A549 (cell line): Measurements from ENCODE around the gene TMEM95. TPM values are rescaled to one million over a fixed set of nuclear protein-coding genes. Genes with fewer than 3 reads are reported as not detected.

ENCODE experiments used
- ATAC-seq, 2 experiments: fragments of 200-7000 bp in 1 of 2; fragments of >200 bp in 1 of 2; cut with Nextera tagmentation in 1 of 2; cut with Tn5 transposase in 1 of 2; 3 replicates each; pipeline versions ENCODE4 v1.8.0 to v1.9.1; 2018 to 2020; ENCODE audit warnings: mild to moderate bottlenecking in 1 of 2, moderate library complexity in 1 of 2
- CTCF ChIA-PET: fragments of 300-600 bp; sonication (Branson Sonifier 250); formaldehyde crosslinking; extraction: SDS; loops from one replicate; lab custom pipeline; 2021; ENCODE audit warnings: antibody characterized with exemption, inconsistent platforms; lab: Yijun Ruan, JAX
- POLR2A ChIA-PET: fragments of 350-600 bp; formaldehyde crosslinking; extraction: SDS; loops from one replicate; lab custom pipeline; 2021; ENCODE audit warnings: antibody characterized with exemption, inconsistent platforms; lab: Yijun Ruan, JAX
- DNase-seq, 2 experiments: peaks; one replicate each; pipeline versions ENCODE4 v3.0.0 to v3.0.0-alpha.2; 2011 to 2016; ENCODE audit warnings: low read depth in 1 of 2, low spot score in 1 of 2
- FAIRE-seq: peaks from 2 replicates; lab custom pipeline; 2011; peaks lifted over from hg19 to GRCh38; lab: Jason Lieb, UNC
- H3K27ac ChIP-seq, 2 experiments: fragments of >200 bp; sonication (Bioruptor Twin); formaldehyde crosslinking; 3 replicates each; pipeline ENCODE4 v1.5.1; 2016 to 2017
- H3K4me1 ChIP-seq: fragments of >200 bp; sonication (Bioruptor Twin); formaldehyde crosslinking; 3 replicates; pipeline ENCODE4 v1.6.1; 2016
- H3K4me2 ChIP-seq: fragments of >200 bp; sonication (Bioruptor Twin); formaldehyde crosslinking; 3 replicates; pipeline ENCODE4 v1.6.1; 2016
- H3K4me3 ChIP-seq: fragments of >200 bp; sonication (Bioruptor Twin); formaldehyde crosslinking; 3 replicates; pipeline ENCODE4 v1.5.1; 2016
- H3K9me3 ChIP-seq: fragments of >200 bp; sonication (Bioruptor Twin); formaldehyde crosslinking; 3 replicates; pipeline ENCODE4 v1.6.1; 2016
- ATOH8 ChIP-seq: fragments of 250-450 bp; sonication (Bioruptor Pico); IDR thresholded peaks from 2 replicates; pipeline ENCODE4 v1.5.0; 2020; ENCODE audit warnings: low read depth, mild to moderate bottlenecking, moderate library complexity
- CBX8 ChIP-seq: fragments of 200-600 bp; sonication (generic); IDR thresholded peaks from 2 replicates; pipeline ENCODE4 v1.6.1; 2016
- EHMT2 ChIP-seq: fragments of 200-600 bp; sonication (generic); IDR thresholded peaks from 2 replicates; pipeline ENCODE4 v1.6.1; 2016; ENCODE audit warnings: antibody characterized with exemption, low read depth, mild to moderate bottlenecking, moderate library complexity
- EP300 ChIP-seq, 2 experiments: fragments of >200 bp; sonication (Bioruptor Twin); formaldehyde crosslinking; IDR thresholded peaks; 2 replicates in 1 of 2; 3 replicates in 1 of 2; pipeline ENCODE4 v1.6.1; 2016 to 2017
- FOSB ChIP-seq: fragments of 250-450 bp; sonication (Bioruptor Pico); IDR thresholded peaks from 2 replicates; pipeline ENCODE4 v1.5.0; 2020; ENCODE audit warnings: mild to moderate bottlenecking, moderate library complexity
- FOXS1 ChIP-seq: fragments of 250-450 bp; sonication (Bioruptor Pico); IDR thresholded peaks from 2 replicates; pipeline ENCODE4 v1.5.0; 2020; ENCODE audit warnings: mild to moderate bottlenecking, moderate library complexity
- GATA3 ChIP-seq: IDR thresholded peaks from 2 replicates; pipeline ENCODE4 v1.6.1; 2012; ENCODE audit warnings: borderline replicate concordance
- HES2 ChIP-seq: fragments of >200 bp; sonication (Bioruptor Twin); formaldehyde crosslinking; IDR thresholded peaks from 2 replicates; pipeline ENCODE4 v1.6.1; 2016
- HEYL ChIP-seq: fragments of 250-450 bp; sonication (Bioruptor Pico); IDR thresholded peaks from 2 replicates; pipeline ENCODE4 v1.8.0; 2021; ENCODE audit warnings: mild to moderate bottlenecking, moderate library complexity
- HMGXB4 ChIP-seq: fragments of 250-450 bp; sonication (Bioruptor Pico); IDR thresholded peaks from 2 replicates; pipeline ENCODE4 v1.5.0; 2021; ENCODE audit warnings: mild to moderate bottlenecking, moderate library complexity, borderline replicate concordance
- HOXA7 ChIP-seq: fragments of 250-450 bp; sonication (Bioruptor Pico); IDR thresholded peaks from 2 replicates; pipeline ENCODE4 v1.5.0; 2020; ENCODE audit warnings: mild to moderate bottlenecking, moderate library complexity
- HOXB5 ChIP-seq: fragments of 250-450 bp; sonication (Bioruptor Pico); IDR thresholded peaks from 2 replicates; pipeline ENCODE4 v1.5.0; 2020; ENCODE audit warnings: mild to moderate bottlenecking, moderate library complexity
- JUNB ChIP-seq: fragments of >200 bp; sonication (Bioruptor Twin); formaldehyde crosslinking; IDR thresholded peaks from 2 replicates; pipeline ENCODE4 v1.6.1; 2016
- KDM5A ChIP-seq: fragments of 200-600 bp; sonication (generic); IDR thresholded peaks from 2 replicates; pipeline ENCODE4 v1.6.1; 2016; ENCODE audit warnings: antibody characterized with exemption, mild to moderate bottlenecking
- MAX ChIP-seq: IDR thresholded peaks from 2 replicates; pipeline ENCODE4 v1.6.1; 2012
- MAZ ChIP-seq: fragments of 150-350 bp; IDR thresholded peaks from 2 replicates; pipeline ENCODE4 v1.6.1; 2014; ENCODE audit warnings: antibody characterized with exemption, low read depth, low read length, borderline replicate concordance
- PHF8 ChIP-seq: fragments of 200-600 bp; sonication (generic); IDR thresholded peaks from 2 replicates; pipeline ENCODE4 v1.6.1; 2016; ENCODE audit warnings: low read depth, mild to moderate bottlenecking, antibody characterized with exemption, moderate library complexity, borderline replicate concordance
- RAD21 ChIP-seq, 2 experiments: fragments of >200 bp in 1 of 2; sonication (Bioruptor Twin) in 1 of 2; formaldehyde crosslinking in 1 of 2; IDR thresholded peaks in 1 of 2; conservative IDR thresholded peaks in 1 of 2; 2 replicates in 1 of 2; 3 replicates in 1 of 2; pipeline ENCODE4 v1.6.1; 2012 to 2018; ENCODE audit warnings: inconsistent platforms in 1 of 2
- RCOR1 ChIP-seq: fragments of 150-350 bp; IDR thresholded peaks from 2 replicates; pipeline ENCODE4 v1.6.1; 2014; ENCODE audit warnings: antibody characterized with exemption, low read length, low read depth
- REST ChIP-seq: fragments of 200-600 bp; sonication (generic); IDR thresholded peaks from 2 replicates; pipeline ENCODE4 v1.6.1; 2016; ENCODE audit warnings: antibody characterized with exemption, mild to moderate bottlenecking, moderate library complexity
- RFX5 ChIP-seq: fragments of 450-650 bp; IDR thresholded peaks from 2 replicates; pipeline ENCODE4 v1.7.1; 2014; ENCODE audit warnings: antibody characterized with exemption, mild to moderate bottlenecking, moderate library complexity
- SMC3 ChIP-seq: fragments of >200 bp; sonication (Bioruptor Twin); formaldehyde crosslinking; IDR thresholded peaks from 3 replicates; pipeline ENCODE4 v1.6.1; 2018; ENCODE audit warnings: inconsistent platforms
- TP53 ChIP-seq: fragments of 250-450 bp; sonication (Bioruptor Pico); IDR thresholded peaks from 2 replicates; pipeline ENCODE4 v1.5.0; 2021; ENCODE audit warnings: mild to moderate bottlenecking, moderate library complexity
- WGBS: methylation state at CpG from one replicate; pipeline ENCODE4 v1.1.6; 2017; ENCODE audit errors: missing lambda C conversion rate; 5-methylcytosine and 5-hydroxymethylcytosine counted together
- polyA plus RNA-seq, 4 experiments: library from polyadenylated mRNA; depleted of rRNA in 3 of 4; stranded (reverse); fragments of >200 nt; fragmentation: RNase III in 1 of 4; extraction: RNeasy Plus Mini Kit Qiagen cat#74134 plus additional on column Dnase treatment in 1 of 4; gene quantifications; 2 replicates in 3 of 4; 3 replicates in 1 of 4; pipeline ENCODE4 v1.2.3, GENCODE V29; 2011 to 2017
- TF ChIP-seq, protein P1 (sequence below): IDR thresholded peaks from 2 replicates; pipeline ENCODE4 v1.6.1; 2012
- TF ChIP-seq, protein P2 (sequence below): fragments of 450-650 bp; IDR thresholded peaks from 2 replicates; pipeline ENCODE4 v1.6.1; 2014; ENCODE audit warnings: antibody characterized with exemption

Gene TMEM95
- polyA plus RNA-seq, 2 of the 4 experiments (the other 2 are of a cell fraction) = not detected

DNA sequence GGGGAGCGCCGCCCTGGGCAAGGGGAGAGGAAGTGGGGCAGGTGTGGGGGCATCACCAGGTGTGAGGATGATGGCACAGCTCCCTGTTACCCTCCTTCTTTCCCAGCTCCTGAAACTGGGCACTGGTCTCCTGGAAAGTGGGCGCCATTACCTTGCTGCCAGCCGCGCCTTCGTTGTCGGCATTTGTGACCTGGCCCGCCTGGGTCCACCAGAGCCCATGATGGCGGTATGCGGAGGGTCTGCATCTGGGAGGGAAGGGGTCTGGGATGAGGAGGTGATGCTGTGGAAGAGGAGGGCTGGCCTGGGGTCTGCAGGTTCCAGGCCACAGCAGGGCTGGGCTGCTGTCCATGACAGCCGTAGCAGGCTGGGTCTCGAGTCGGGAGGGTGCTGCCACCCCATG is 13.1 kb upstream of the TMEM95 start:
- Histone ChIP-seq H3K4me3 (no peak overlapping the region), H3K9me3 (no peaks in the 10 kb centered on the region), H3K4me1 (peaks cover 8% of the 10 kb centered on the region; the same call in 1 of the 3 replicates), H3K4me2 (no peak overlapping the region), H3K27ac (no peak overlapping the region)
- ChIA-PET CTCF (interaction anchor here (0.9 to 23.9 kb wide), 10 partner anchors 1 to 219 kb away, joined by 3 to 433 read pairs (median 8); partner anchors contain the start of genes ACAP1, NEURL4, SLC2A4 and TMEM95), POLR2A (interaction anchor here (1.7 kb wide), 1 partner anchor 12 kb away, joined by 5 read pairs; the partner anchor contains the start of gene NEURL4)
- 90% methylated on average over 13 of the region's 13 CpGs for WGBS
- no peak for FAIRE-seq
- ATAC-seq = no peak
- TF ChIP-seq SMC3 = no peak
- TF ChIP-seq, protein P1, sequence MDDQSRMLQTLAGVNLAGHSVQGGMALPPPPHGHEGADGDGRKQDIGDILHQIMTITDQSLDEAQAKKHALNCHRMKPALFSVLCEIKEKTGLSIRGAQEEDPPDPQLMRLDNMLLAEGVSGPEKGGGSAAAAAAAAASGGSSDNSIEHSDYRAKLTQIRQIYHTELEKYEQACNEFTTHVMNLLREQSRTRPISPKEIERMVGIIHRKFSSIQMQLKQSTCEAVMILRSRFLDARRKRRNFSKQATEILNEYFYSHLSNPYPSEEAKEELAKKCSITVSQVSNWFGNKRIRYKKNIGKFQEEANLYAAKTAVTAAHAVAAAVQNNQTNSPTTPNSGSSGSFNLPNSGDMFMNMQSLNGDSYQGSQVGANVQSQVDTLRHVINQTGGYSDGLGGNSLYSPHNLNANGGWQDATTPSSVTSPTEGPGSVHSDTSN = no peak
- TF ChIP-seq RFX5 = no peak
- no peak for TF ChIP-seq HES2
- no peak for TF ChIP-seq GATA3
- no peak for TF ChIP-seq HOXA7 (CRISPR knock-in tag)
- TF ChIP-seq RCOR1 = no peak
- no peak for TF ChIP-seq REST
- TF ChIP-seq ATOH8 (CRISPR knock-in tag) = no peak
- no peak for TF ChIP-seq EHMT2
- TF ChIP-seq FOSB (CRISPR knock-in tag) = no peak
- no peak for TF ChIP-seq EP300 (IDR thresholded peaks at IDR 0.05)
- TF ChIP-seq CBX8 = no peak
- no peak for DNase-seq

DNA sequence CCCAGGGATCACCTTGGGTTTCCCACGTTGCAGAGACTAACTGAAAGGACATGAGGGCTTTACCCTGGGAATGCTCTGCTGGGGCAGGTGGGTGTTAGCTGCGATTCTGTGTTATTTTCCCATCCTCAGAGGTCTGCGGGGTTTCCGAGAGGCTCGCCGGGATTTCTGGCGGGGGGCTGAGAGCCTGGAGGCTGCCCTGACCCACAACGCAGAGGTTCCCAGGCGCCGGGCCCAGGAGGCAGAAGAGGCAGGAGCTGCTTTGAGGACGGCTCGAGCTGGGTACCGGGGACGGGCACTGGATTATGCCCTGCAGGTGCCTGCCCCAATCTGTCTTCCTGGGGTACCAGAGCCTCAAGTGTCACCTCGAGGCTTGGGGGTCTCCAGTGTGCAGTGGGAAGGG is 11.7 kb upstream of the TMEM95 start:
- no peak for FAIRE-seq
- DNase-seq = no peak
- Histone ChIP-seq H3K4me2 (no peak overlapping the region), H3K9me3 (no peaks in the 10 kb centered on the region), H3K27ac (no peak overlapping the region), H3K4me1 (peaks cover 8% of the 10 kb centered on the region; the same call in 1 of the 3 replicates), H3K4me3 (no peak overlapping the region)
- no peak for TF ChIP-seq RFX5
- no peak for TF ChIP-seq SMC3
- no peak for TF ChIP-seq HES2
- TF ChIP-seq, protein P2, sequence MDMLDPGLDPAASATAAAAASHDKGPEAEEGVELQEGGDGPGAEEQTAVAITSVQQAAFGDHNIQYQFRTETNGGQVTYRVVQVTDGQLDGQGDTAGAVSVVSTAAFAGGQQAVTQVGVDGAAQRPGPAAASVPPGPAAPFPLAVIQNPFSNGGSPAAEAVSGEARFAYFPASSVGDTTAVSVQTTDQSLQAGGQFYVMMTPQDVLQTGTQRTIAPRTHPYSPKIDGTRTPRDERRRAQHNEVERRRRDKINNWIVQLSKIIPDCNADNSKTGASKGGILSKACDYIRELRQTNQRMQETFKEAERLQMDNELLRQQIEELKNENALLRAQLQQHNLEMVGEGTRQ = no peak
- no peak for TF ChIP-seq HMGXB4 (CRISPR knock-in tag)
- no peak for TF ChIP-seq TP53
- no peak for TF ChIP-seq MAX
- TF ChIP-seq PHF8 = no peak
- no peak for TF ChIP-seq RAD21 (conservative IDR thresholded peaks at IDR 0.05 in 1 of 2, IDR thresholded peaks at IDR 0.05 in 1 of 2)
- TF ChIP-seq KDM5A = no peak
- no peak for TF ChIP-seq HEYL
- TF ChIP-seq MAZ = no peak
- no peak for TF ChIP-seq HOXB5 (CRISPR knock-in tag)
- TF ChIP-seq, protein P1 = no peak
- TF ChIP-seq FOXS1 (CRISPR knock-in tag) = no peak
- no peak for TF ChIP-seq JUNB
- CTCF ChIA-PET = interaction anchor here (1.0 to 18.5 kb wide), 10 partner anchors 9 to 297 kb away, joined by 3 to 433 read pairs (median 14); partner anchors contain the start of genes ACAP1, KCTD11, NEURL4 and NLGN2
- POLR2A ChIA-PET = interaction anchor here (1.0 to 2.9 kb wide), 2 partner anchors 14 to 30 kb away, joined by 3 to 22 read pairs; partner anchors contain the start of gene NEURL4
- 70% methylated on average over 15 of the region's 15 CpGs for WGBS
- ATAC-seq = no peak
